ENCODE measurements around the gene NXF1. TPM values are rescaled to one million over a fixed set of nuclear protein-coding genes. Genes with fewer than 3 reads are reported as not detected.
"Not testable (repeated sequence)": the region's sequence is repeated elsewhere in the genome, so short reads cannot be mapped to it uniquely, and the experiment has no call there.

The NXF1 gene
- total RNA-seq, 1 donor from 2014 or later, result 86.6 TPM

DNA sequence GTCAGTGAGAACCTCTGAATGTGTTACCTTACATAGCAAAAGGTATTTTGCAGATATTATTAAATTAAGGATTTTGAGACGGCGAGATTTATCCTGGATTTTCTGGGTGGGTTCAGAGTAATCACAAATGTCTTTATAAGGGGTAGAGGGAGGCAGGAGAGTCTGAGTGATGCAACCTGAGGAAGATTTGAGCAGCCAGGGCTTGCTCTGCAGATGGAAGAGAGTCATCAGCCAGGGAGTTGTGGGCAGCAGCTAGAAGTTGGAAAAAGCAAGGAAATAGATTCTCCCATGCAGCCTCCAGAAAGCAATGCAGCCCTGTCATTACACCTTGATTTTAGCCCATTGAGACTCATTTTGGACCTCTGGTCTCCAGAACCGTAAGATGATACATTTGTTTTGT is 38.2 kb upstream of the NXF1 start:
- TF ChIP-seq CTCF (conservative IDR thresholded peaks at IDR 0.05), result no peak
- H3K4me1 Mint-ChIP-seq, result peaks cover 23% of the 10 kb centered on the region
- no peaks in the 10 kb centered on the region for H3K36me3 Mint-ChIP-seq (ENCODE audit: low read depth)
- DNase-seq (ENCODE audit: low read depth, low spot score), result no peak
- H3K9me3 Mint-ChIP-seq, result peaks cover 3% of the 10 kb centered on the region
- H3K4me3 Mint-ChIP-seq, result peak overlapping the region; percentile 8
- H3K27ac Mint-ChIP-seq (ENCODE audit: unreplicated experiment), result no peak overlapping the region
- H3K27me3 Mint-ChIP-seq (ENCODE audit: low read depth), result peaks cover 16% of the 10 kb centered on the region

GRCh38 chr11:62842891-62843290 is 37.7 kb upstream of the NXF1 start:
- not testable (repeated sequence) for DNase-seq (ENCODE audit: low read depth, low spot score); H3K4me3 Mint-ChIP-seq; H3K9me3 Mint-ChIP-seq; H3K27ac Mint-ChIP-seq (ENCODE audit: unreplicated experiment); H3K36me3 Mint-ChIP-seq (ENCODE audit: low read depth)
- peaks cover 23% of the 10 kb centered on the region for H3K4me1 Mint-ChIP-seq
- H3K27me3 Mint-ChIP-seq (ENCODE audit: low read depth), result peaks cover 12% of the 10 kb centered on the region

DNA sequence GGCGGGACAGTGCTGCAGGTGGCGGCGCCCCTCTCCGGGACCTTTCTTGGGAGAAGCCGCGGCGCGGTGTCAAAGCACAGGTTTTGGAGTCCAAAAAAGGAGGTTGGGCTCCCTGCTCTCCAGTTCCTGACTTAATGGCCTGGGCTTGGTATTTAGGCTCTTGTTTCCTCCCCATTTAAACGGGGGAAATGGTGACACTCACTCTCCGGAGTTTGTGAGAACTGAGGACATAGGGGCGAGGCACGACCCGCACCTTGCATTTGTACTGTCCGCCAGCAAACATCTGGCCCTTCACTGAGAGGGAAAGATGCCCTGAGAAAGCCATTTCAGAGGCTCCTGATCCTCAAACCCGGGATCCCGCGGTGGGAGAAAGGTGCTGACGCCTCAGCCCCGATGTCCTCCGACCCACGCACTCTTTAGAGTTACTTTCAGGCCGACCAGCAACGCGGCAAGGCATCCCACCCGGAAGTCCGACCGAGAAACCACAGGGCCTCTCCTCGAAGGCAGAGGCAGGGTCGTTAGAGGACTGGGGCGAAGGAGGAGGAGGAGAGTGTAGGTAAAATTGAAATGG is 37.0 kb upstream of the NXF1 start:
- no peaks in the 10 kb centered on the region for H3K9me3 Mint-ChIP-seq
- no peak overlapping the region for H3K27ac Mint-ChIP-seq (ENCODE audit: unreplicated experiment)
- DNase-seq (ENCODE audit: low read depth, low spot score), result no peak
- peaks cover 27% of the 10 kb centered on the region for H3K4me1 Mint-ChIP-seq
- no peak for TF ChIP-seq CTCF (conservative IDR thresholded peaks at IDR 0.05)
- H3K4me3 Mint-ChIP-seq, result no peak overlapping the region
- no peaks in the 10 kb centered on the region for H3K36me3 Mint-ChIP-seq (ENCODE audit: low read depth)
- peaks cover 9% of the 10 kb centered on the region for H3K27me3 Mint-ChIP-seq (ENCODE audit: low read depth)

DNA sequence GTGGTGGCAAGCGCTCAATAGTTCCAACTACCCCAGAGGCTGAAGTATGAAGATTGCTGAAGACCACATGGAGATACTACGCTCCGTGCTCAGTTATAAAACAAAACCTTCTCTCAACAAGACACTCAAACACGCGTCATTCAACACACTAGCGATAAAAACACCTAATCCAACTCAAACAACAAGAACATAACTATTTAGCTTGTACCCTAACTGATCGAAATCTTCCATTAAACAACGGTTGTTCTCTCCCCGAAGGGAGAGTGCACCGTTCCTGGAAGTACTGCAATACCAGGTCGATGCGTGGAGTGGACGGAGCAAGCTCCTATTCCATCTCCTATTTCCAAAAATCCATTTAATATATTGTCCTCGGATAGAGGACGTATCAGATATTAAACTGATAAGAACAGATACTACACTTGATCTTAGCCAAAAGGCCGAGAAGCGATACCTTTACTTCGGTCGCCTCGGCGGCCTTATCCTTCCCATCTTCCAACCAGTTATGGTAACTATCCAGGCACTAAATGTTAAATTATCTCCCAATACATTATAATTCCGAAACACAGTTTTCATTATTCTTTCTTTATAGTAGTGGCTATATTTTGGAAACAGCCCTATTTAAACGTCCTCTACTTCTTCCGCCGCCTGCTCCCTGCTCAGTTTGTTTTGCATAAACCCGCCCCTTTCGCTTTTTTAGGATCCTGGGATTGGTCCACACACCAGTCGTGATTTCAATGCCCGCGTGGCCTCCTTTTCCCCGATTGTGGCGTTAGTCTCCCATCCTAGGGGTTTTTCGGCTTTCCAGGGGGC is 36.3 kb upstream of the NXF1 start:
- Mint-ChIP-seq H3K9me3 (no peaks in the 10 kb centered on the region), H3K36me3 (ENCODE audit: low read depth) (no peaks in the 10 kb centered on the region), H3K4me3 (no peak overlapping the region), H3K27me3 (ENCODE audit: low read depth) (peaks cover 6% of the 10 kb centered on the region), H3K27ac (ENCODE audit: unreplicated experiment) (no peak overlapping the region), H3K4me1 (peaks cover 27% of the 10 kb centered on the region)
- TF ChIP-seq CTCF (conservative IDR thresholded peaks at IDR 0.05), result no peak
- peak; percentile 79 for DNase-seq (ENCODE audit: low read depth, low spot score)

GRCh38 chr11:62840721-62841360 is 35.6 kb upstream of the NXF1 start:
- not testable (repeated sequence) for H3K27me3 Mint-ChIP-seq (ENCODE audit: low read depth); H3K36me3 Mint-ChIP-seq (ENCODE audit: low read depth); H3K9me3 Mint-ChIP-seq; H3K4me3 Mint-ChIP-seq; H3K27ac Mint-ChIP-seq (ENCODE audit: unreplicated experiment)
- peak; percentile 63 for DNase-seq (ENCODE audit: low read depth, low spot score)
- peaks cover 27% of the 10 kb centered on the region for H3K4me1 Mint-ChIP-seq

- Mint-ChIP-seq H3K27me3 (ENCODE audit: low read depth) (peaks cover 6% of the 10 kb centered on the region), H3K4me3 (no peak within 1 kb of the TSS), H3K36me3 (ENCODE audit: low read depth) (no peaks in the 10 kb centered on the region), H3K9me3 (no peaks in the 10 kb centered on the region), H3K27ac (ENCODE audit: unreplicated experiment) (no peak within 1 kb of the TSS), H3K4me1 (peaks cover 27% of the 10 kb centered on the region)
- no peak for TF ChIP-seq CTCF (conservative IDR thresholded peaks at IDR 0.05)
- peak; percentile 71 for DNase-seq (ENCODE audit: low read depth, low spot score)
Measured at GRCh38 chr11:62839050-62839945, 34.1 kb upstream of the NXF1 start, which contains the start of gene WDR74. WDR74 (minus strand) TSS chr11:62839590; CDS start chr11:62839570, 20 bp downstream.

Data from neural crest cell (in vitro differentiated cells).